Lower leg skin (tissue), 3 donors: ENCODE results near the gene PUM2.

ENCODE experiments used
- CTCF ChIP-seq, 3 donors: fragments of 450-650 bp; IDR thresholded peaks; one replicate each; pipeline ENCODE4 v1.5.1; 2016; ENCODE audit warnings: antibody characterized with exemption in 3 of 3, mild to moderate bottlenecking in 3 of 3, moderate library complexity in 2 of 3
- POLR2A ChIP-seq, 2 donors: fragments of 450-650 bp; IDR thresholded peaks; one replicate each; pipeline ENCODE4 v1.6.1; 2016 to 2017; ENCODE audit warnings: antibody characterized with exemption in 2 of 2, mild to moderate bottlenecking in 1 of 2, moderate library complexity in 1 of 2

DNA sequence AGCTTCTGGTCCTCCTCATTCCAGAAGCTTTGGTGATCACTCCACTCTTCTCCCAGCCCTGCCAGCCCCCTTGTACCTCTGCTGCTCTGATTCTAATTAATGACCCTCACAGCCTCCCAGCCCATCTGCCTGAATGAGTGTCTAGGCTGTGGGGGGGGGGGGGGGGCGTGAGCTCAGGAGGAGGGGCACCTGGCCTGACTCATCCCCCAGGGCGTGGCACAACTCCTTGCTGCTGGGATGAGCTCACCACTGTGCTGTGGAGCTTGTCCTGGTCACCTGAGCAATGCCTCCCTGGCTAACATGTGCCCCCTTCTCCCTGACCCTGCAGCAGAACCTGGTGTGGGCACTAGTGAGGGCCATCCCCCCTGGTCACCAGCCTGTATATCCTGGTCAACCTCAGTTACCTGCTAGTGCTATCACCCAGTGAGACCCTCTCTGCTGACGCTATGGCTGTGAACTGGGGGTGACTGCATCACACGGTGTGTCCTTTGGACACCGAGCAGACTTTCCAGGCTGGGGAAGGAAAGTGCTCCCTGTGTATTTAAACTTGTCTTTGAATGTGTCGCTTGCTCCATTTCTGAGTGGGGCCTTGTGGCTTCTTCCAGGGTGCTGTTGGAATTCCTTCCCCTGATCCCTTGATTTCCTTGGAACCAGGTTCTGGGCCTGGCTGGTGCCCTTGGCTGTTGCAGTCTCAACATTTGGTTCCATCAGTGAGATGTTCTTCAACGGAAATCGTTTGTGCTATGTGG is 41.5 kb upstream of the PUM2 start:
- no peak for TF ChIP-seq CTCF (IDR thresholded peaks at IDR 0.05)
- TF ChIP-seq POLR2A (IDR thresholded peaks at IDR 0.05), result no peak
